Measurements from ENCODE around the gene POLR2E.
A peak's percentile ranks its signal among the peaks of the same experiment; 100 is the strongest.

Gene POLR2E

GRCh38 chr19:1135454-1135853, 40.3 kb upstream of the POLR2E start:
- no peak overlapping the region for H3K4me3 ChIP-seq (ENCODE audit: low read length)
- H3K79me2 ChIP-seq (ENCODE audit: control insufficient read depth, low read length): peaks cover 8% of the 10 kb centered on the region; the same call in 1 of the 2 replicates
- H3F3A ChIP-seq (ENCODE audit: control insufficient read depth, insufficient read depth): no peaks in the 10 kb centered on the region
- H3K27me3 ChIP-seq (ENCODE audit: control insufficient read depth, low read length): peaks cover 10% of the 10 kb centered on the region
- TF ChIP-seq CTCF (IDR thresholded peaks at IDR 0.05; ENCODE audit: low read depth, low read length, poor library complexity, severe bottlenecking): no peak
- no peak for TF ChIP-seq EZH2phosphoT487 (IDR thresholded peaks at IDR 0.05; ENCODE audit: borderline replicate concordance, low read length)
- H3K4me2 ChIP-seq (ENCODE audit: low read length): no peak overlapping the region
- no peak overlapping the region for H3K27ac ChIP-seq (ENCODE audit: low read depth, low read length)
- no peaks in the 10 kb centered on the region for H3K36me3 ChIP-seq (ENCODE audit: control insufficient read depth, low read length)
- H3K4me1 ChIP-seq (ENCODE audit: control insufficient read depth, low read length): peaks cover 35% of the 10 kb centered on the region
- H4K20me1 ChIP-seq (ENCODE audit: control insufficient read depth, insufficient read depth, low read depth, low read length): peaks cover 17% of the 10 kb centered on the region
- H3K9me2 ChIP-seq (replicated peaks; ENCODE audit: control insufficient read depth, low read length): no peaks in the 10 kb centered on the region
- H3K9me3 ChIP-seq (ENCODE audit: control insufficient read depth, insufficient read depth, low read length): no peaks in the 10 kb centered on the region

GRCh38 chr19:1134431-1134830, 39.3 kb upstream of the POLR2E start:
- Histone ChIP-seq H3K4me2 (ENCODE audit: low read length) (no peak overlapping the region), H3K27ac (ENCODE audit: low read depth, low read length) (no peak overlapping the region), H3K36me3 (ENCODE audit: control insufficient read depth, low read length) (no peaks in the 10 kb centered on the region), H3K27me3 (ENCODE audit: control insufficient read depth, low read length) (peaks cover 10% of the 10 kb centered on the region), H3F3A (ENCODE audit: control insufficient read depth, insufficient read depth) (no peaks in the 10 kb centered on the region), H3K9me3 (ENCODE audit: control insufficient read depth, insufficient read depth, low read length) (no peaks in the 10 kb centered on the region), H3K79me2 (ENCODE audit: control insufficient read depth, low read length) (peaks cover 8% of the 10 kb centered on the region; the same call in 1 of the 2 replicates), H4K20me1 (ENCODE audit: control insufficient read depth, insufficient read depth, low read depth, low read length) (peaks cover 18% of the 10 kb centered on the region), H3K4me1 (ENCODE audit: control insufficient read depth, low read length) (peaks cover 37% of the 10 kb centered on the region), H3K9me2 (replicated peaks; ENCODE audit: control insufficient read depth, low read length) (no peaks in the 10 kb centered on the region), H3K4me3 (ENCODE audit: low read length) (no peak overlapping the region)
- no peak for TF ChIP-seq EZH2phosphoT487 (IDR thresholded peaks at IDR 0.05; ENCODE audit: borderline replicate concordance, low read length)
- no peak for TF ChIP-seq CTCF (IDR thresholded peaks at IDR 0.05; ENCODE audit: low read depth, low read length, poor library complexity, severe bottlenecking)

- peaks cover 10% of the 10 kb centered on the region for H3K27me3 ChIP-seq (ENCODE audit: control insufficient read depth, low read length)
- H3K9me3 ChIP-seq (ENCODE audit: control insufficient read depth, insufficient read depth, low read length): no peaks in the 10 kb centered on the region
- H3K4me3 ChIP-seq (ENCODE audit: low read length): no peak overlapping the region
- no peaks in the 10 kb centered on the region for H3K9me2 ChIP-seq (replicated peaks; ENCODE audit: control insufficient read depth, low read length)
- no peaks in the 10 kb centered on the region for H3F3A ChIP-seq (ENCODE audit: control insufficient read depth, insufficient read depth)
- H3K79me2 ChIP-seq (ENCODE audit: control insufficient read depth, low read length): peaks cover 8% of the 10 kb centered on the region; the same call in 1 of the 2 replicates
- TF ChIP-seq CTCF (IDR thresholded peaks at IDR 0.05; ENCODE audit: low read depth, low read length, poor library complexity, severe bottlenecking): no peak
- TF ChIP-seq EZH2phosphoT487 (IDR thresholded peaks at IDR 0.05; ENCODE audit: borderline replicate concordance, low read length): no peak
- no peak overlapping the region for H3K27ac ChIP-seq (ENCODE audit: low read depth, low read length)
- H4K20me1 ChIP-seq (ENCODE audit: control insufficient read depth, insufficient read depth, low read depth, low read length): peaks cover 21% of the 10 kb centered on the region
- H3K36me3 ChIP-seq (ENCODE audit: control insufficient read depth, low read length): no peaks in the 10 kb centered on the region
- H3K4me2 ChIP-seq (ENCODE audit: low read length): peak overlapping the region; percentile 79
- peaks cover 37% of the 10 kb centered on the region for H3K4me1 ChIP-seq (ENCODE audit: control insufficient read depth, low read length)
These were observed 38.3 kb upstream of the POLR2E start for GRCh38 chr19:1133471-1133929.
